Smooth muscle cell (in vitro differentiated cells): ENCODE data around the gene SLC43A3. TPM values are rescaled to one million over a fixed set of nuclear protein-coding genes. Genes with fewer than 3 reads are reported as not detected.

ENCODE experiments used
- DNase-seq: peaks from one replicate; lab custom pipeline; 2025; ENCODE audit not compliant: unreplicated experiment; lab: John Stamatoyannopoulos, UW
- H2AFZ ChIP-seq: fragments of 200-600 bp; sonication (generic); 2 replicates; pipeline ENCODE4 v1.6.0; 2016; ENCODE audit warnings: antibody characterized with exemption, low read depth, mild to moderate bottlenecking
- H3F3A ChIP-seq: fragments of 200-600 bp; sonication (generic); 2 replicates; pipeline ENCODE4 v1.6.0; 2017; ENCODE audit warnings: antibody characterized with exemption, low read depth
- H3K27ac ChIP-seq: fragments of 200-600 bp; sonication (generic); 2 replicates; pipeline ENCODE4 v1.5.1; 2016; ENCODE audit warnings: low read depth, mild to moderate bottlenecking
- H3K27me3 ChIP-seq: fragments of 200-600 bp; sonication (generic); 2 replicates; pipeline ENCODE4 v1.6.1; 2016; ENCODE audit warnings: low read depth, mild to moderate bottlenecking
- H3K36me3 ChIP-seq: fragments of 200-600 bp; sonication (generic); 2 replicates; pipeline ENCODE4 v1.5.1; 2016; ENCODE audit warnings: low read depth
- H3K4me1 ChIP-seq: fragments of 200-600 bp; sonication (generic); 2 replicates; pipeline ENCODE4 v1.5.1; 2016; ENCODE audit warnings: low read depth
- H3K4me2 ChIP-seq: fragments of 200-600 bp; sonication (generic); 2 replicates; pipeline ENCODE4 v1.6.0; 2016; ENCODE audit warnings: mild to moderate bottlenecking
- H3K4me3 ChIP-seq: fragments of 200-600 bp; sonication (generic); 2 replicates; pipeline ENCODE4 v1.5.1; 2016; ENCODE audit warnings: mild to moderate bottlenecking
- H3K79me2 ChIP-seq: fragments of 200-600 bp; sonication (generic); 2 replicates; pipeline ENCODE4 v1.6.0; 2016; ENCODE audit warnings: low read depth, mild to moderate bottlenecking
- H3K9ac ChIP-seq: fragments of 200-600 bp; sonication (generic); 2 replicates; pipeline ENCODE4 v1.6.0; 2016; ENCODE audit warnings: low read depth
- H3K9me3 ChIP-seq: fragments of 200-600 bp; sonication (generic); replicated peaks from 2 replicates; pipeline ENCODE4 v1.5.1; 2016; ENCODE audit warnings: low read depth
- H4K20me1 ChIP-seq: fragments of 200-600 bp; sonication (generic); 2 replicates; pipeline ENCODE4 v1.6.0; 2016; ENCODE audit warnings: low read depth
- CTCF ChIP-seq: fragments of 200-600 bp; sonication (generic); IDR thresholded peaks from 2 replicates; pipeline ENCODE4 v1.5.1; 2017; ENCODE audit warnings: borderline replicate concordance, mild to moderate bottlenecking, antibody characterized with exemption; ENCODE audit not compliant: insufficient read depth, poor library complexity, severe bottlenecking
- WGBS: methylation state at CpG from one replicate; pipeline ENCODE4 v1.1.7; 2016; ENCODE audit warnings: low lambda C conversion rate; 5-methylcytosine and 5-hydroxymethylcytosine counted together
- polyA plus RNA-seq: library from polyadenylated mRNA; unstranded; fragments of >200 nt; fragmentation: Nextera tagmentation; extraction: Ambion mirVana; gene quantifications from 2 replicates; pipeline ENCODE4 v1.2.1, GENCODE V29; 2016
- total RNA-seq: library from RNA; depleted of rRNA; stranded (reverse); fragments of >200 nt; gene quantifications from 2 replicates; pipeline ENCODE4 v1.2.3, GENCODE V29; 2014

SLC43A3 gene
- total and polyA plus RNA-seq, 2 experiments from 2014 or later, result 9.3 to 12.8 TPM

- peak; percentile 5 for DNase-seq
- H3K4me1 ChIP-seq, result peaks cover 12% of the 10 kb centered on the region
- H3K9ac ChIP-seq, result peak overlapping the region; percentile 3
- no peaks in the 10 kb centered on the region for H4K20me1 ChIP-seq
- peak overlapping the region; percentile 26 for H3K27ac ChIP-seq
- no peaks in the 10 kb centered on the region for H3K36me3 ChIP-seq
- H3K9me3 ChIP-seq, result no peaks in the 10 kb centered on the region
- WGBS, result 50% methylated on average over 15 of the region's 15 CpGs
- H3F3A ChIP-seq, result no peaks in the 10 kb centered on the region
- H2AFZ ChIP-seq, result no peak overlapping the region
- TF ChIP-seq CTCF, result no peak
- no peaks in the 10 kb centered on the region for H3K79me2 ChIP-seq
- peaks cover 3% of the 10 kb centered on the region for H3K27me3 ChIP-seq
- no peak overlapping the region for H3K4me3 ChIP-seq
- no peak overlapping the region for H3K4me2 ChIP-seq
These were observed 1.9 kb downstream of the SLC43A3 start for GRCh38 chr11:57424792-57425564.

GRCh38 chr11:57424137-57424791, 2.7 kb downstream of the SLC43A3 start:
- Histone ChIP-seq H3F3A (no peaks in the 10 kb centered on the region), H3K36me3 (no peaks in the 10 kb centered on the region), H2AFZ (no peak overlapping the region), H3K4me1 (peaks cover 12% of the 10 kb centered on the region), H3K79me2 (no peaks in the 10 kb centered on the region), H3K27ac (no peak overlapping the region), H3K4me3 (no peak overlapping the region), H3K4me2 (no peak overlapping the region), H3K9me3 (no peaks in the 10 kb centered on the region), H3K9ac (no peak overlapping the region), H3K27me3 (peaks cover 3% of the 10 kb centered on the region), H4K20me1 (no peaks in the 10 kb centered on the region)
- 91% methylated on average over 9 of the region's 9 CpGs for WGBS
- DNase-seq, result no peak
- TF ChIP-seq CTCF, result no peak

GRCh38 chr11:57422669-57423068, 4.3 kb downstream of the SLC43A3 start:
- Histone ChIP-seq H4K20me1 (no peaks in the 10 kb centered on the region), H3K4me3 (no peak overlapping the region), H3K4me1 (peaks cover 12% of the 10 kb centered on the region), H3F3A (no peaks in the 10 kb centered on the region), H3K36me3 (no peaks in the 10 kb centered on the region), H3K9me3 (no peaks in the 10 kb centered on the region), H3K79me2 (no peaks in the 10 kb centered on the region), H3K27me3 (no peaks in the 10 kb centered on the region), H3K4me2 (no peak overlapping the region), H3K9ac (no peak overlapping the region), H2AFZ (no peak overlapping the region), H3K27ac (no peak overlapping the region)
- DNase-seq, result no peak
- TF ChIP-seq CTCF, result no peak
- WGBS, result 78% methylated on average over 4 of the region's 4 CpGs
